GM19372 (cell line): Measurements from ENCODE around the gene ARPC5.
A peak's percentile ranks its signal among the peaks of the same experiment; 100 is the strongest.
"Not testable (repeated sequence)": the region's sequence is repeated elsewhere in the genome, so short reads cannot be mapped to it uniquely, and the experiment has no call there.

Experiments
- ATAC-seq: cut with Tn5 transposase; IDR thresholded peaks from one replicate; pipeline ENCODE4 v1.9.1; 2021; ENCODE audit warnings: mild to moderate bottlenecking, low read depth, moderate library complexity; ENCODE audit not compliant: unreplicated experiment

ARPC5 gene

DNA sequence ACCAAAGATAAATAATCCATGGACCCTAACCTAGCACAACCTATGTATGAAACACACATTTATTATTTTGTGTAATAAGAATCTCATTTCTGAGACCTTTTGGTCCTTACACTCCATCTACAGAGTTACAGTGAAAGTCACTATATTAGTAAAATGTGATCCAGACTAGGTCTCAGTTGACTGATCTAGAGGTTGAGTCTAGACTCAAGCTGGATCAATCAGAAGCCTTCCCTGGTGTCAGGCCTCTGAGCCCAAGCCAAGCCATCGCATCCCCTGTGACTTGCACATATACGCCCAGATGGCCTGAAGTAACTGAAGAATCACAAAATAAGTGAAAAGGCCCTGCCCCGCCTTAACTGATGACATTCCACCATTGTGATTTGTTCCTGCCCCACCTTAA is 22.6 kb downstream of the ARPC5 start:
- not testable (repeated sequence) for ATAC-seq

- ATAC-seq = no peak
Measured at GRCh38 chr1:183612407-183612806, 23.2 kb downstream of the ARPC5 start.

DNA sequence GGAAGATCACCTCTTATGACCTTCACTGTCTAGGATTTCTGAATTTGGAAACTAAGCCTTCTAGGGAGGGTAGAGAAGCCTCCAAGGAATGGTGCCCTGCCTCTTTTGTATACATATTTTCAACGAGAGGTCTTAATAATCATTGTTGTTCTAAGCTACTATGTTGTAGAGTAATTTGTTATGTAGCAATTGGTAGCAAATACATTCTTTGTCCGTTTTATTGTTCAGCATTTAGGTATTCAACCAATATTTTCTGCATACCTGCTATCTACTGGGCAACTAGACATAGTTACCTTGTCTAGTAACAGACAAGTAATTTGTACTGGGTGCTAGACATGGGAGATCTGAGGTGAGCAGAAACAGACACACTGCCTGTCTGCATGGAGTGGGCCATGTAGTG is 24.6 kb downstream of the ARPC5 start:
- ATAC-seq = no peak

DNA sequence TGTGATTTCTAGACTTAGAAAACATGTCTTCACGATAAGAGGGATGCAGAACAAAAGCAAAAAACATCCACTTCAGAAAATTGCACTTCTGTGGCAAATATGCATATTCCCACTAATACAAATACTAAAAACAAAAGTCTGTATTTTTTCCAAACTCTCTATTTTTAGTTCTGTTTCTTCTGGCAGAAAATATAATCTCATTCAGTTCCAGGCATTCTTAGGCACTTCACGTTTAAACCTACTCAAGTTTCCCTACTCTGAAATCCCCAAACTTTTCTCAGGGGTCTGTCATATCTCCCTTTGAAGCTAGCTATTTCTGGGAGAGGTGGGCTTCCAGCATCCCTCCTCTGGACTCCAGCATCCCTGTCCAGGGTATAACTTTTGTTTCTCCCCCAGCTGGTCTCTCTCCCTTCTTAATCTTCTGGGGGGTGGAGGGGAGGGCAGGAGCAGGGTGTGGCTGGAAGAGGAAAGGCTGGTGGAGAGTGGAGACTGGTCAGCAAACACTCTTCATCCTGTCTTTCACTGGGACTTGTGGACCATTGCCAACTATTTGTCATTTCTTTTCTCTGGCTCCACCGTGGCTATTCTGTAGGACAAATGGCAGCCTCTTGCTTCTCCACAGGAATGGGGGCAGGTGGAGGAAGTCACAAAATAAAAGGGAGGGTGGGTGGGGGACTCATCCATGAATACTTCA is 25.7 kb downstream of the ARPC5 start:
- ATAC-seq = no peak

- no peak for ATAC-seq
Measured at GRCh38 chr1:183609313-183609712, 26.3 kb downstream of the ARPC5 start.

- no peak for ATAC-seq
Measured at GRCh38 chr1:183607322-183607980, 28.1 kb downstream of the ARPC5 start.

- no peak for ATAC-seq
Measured at GRCh38 chr1:183605904-183606303, 29.7 kb downstream of the ARPC5 start.

DNA sequence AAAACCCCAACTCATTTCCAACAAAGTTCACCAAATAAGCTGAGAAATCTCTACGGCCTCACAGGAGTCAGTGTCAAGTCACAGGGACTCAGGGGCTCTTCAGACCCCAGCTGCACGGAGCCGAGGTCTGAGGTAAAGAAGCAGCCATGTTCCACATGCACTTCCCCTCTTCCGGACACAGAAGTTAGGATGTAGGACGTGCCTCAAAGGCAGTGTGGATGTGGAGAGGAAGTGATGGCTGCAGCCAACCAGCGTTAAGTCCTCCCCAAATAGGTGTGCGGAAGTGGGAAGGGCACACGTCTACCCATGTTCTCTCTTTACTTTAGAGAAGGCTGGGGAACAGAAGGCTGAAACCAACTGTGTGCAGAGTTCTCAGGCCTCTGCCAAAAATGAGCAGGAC is 30.8 kb downstream of the ARPC5 start:
- peak; percentile 34 for ATAC-seq

GRCh38 chr1:183604038-183604808 is 31.4 kb downstream of the ARPC5 start:
- ATAC-seq = peak; percentile 44

DNA sequence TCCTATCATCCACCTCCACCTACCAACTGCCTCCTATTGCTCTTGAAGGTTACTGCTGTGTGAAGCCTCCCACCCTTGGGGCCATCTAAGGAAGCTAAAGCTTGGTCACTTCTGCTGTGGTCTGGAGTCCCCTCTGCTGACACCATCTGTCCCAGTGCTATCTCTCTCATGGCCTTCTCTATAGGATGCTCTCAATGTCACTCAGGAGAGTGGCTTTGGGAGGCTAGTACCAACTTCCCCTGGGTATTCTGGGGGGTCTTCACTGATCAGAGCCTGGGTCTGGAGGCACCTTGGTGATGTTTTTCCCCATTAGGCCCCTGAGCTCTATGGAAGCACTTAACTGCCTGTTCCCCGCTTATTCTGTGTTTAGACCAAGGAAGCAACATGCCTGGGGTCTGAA is 33.1 kb downstream of the ARPC5 start:
- ATAC-seq = no peak

DNA sequence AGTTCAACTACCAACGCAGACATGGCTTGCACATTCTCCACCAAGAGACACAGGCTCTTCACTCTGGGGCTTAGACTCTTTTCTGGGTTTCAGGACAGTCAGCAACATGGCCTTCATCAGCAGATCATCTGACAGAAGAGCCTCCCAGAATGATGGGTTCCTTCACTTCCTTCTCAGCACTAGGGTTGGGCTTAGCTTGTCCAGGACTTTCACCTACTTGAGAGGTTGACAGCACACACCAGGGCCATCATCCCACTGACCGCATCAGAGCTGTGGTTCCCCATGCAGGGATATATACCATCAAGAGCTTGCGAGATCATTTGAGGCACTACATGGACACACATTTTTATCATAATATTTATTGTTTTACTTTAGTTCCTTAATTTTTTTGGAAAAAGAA is 34.9 kb downstream of the ARPC5 start:
- no peak for ATAC-seq

GRCh38 chr1:183600136-183600535 is 35.4 kb downstream of the ARPC5 start:
- ATAC-seq = no peak

DNA sequence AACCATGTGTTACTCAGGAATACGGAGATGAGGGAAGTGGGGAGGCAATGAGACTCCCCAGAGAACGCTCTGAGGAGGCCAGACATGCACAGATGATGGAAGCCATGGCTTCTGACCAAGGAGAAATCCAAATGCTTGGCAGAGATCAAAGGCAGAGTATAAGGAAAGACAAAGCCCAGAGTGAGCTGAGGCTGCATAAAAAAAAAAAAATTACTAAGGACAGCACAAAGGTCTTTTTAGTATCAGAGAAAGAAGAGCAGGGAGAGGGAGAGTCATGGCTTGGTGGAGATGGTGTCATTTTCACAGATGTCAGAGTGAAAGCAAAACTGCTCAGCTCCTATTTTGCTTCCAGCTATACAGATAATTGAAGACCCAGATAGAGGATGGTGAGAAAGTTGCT is 37.2 kb downstream of the ARPC5 start:
- ATAC-seq = no peak

- no peak for ATAC-seq
Measured at GRCh38 chr1:183597656-183598347, 37.8 kb downstream of the ARPC5 start.

GRCh38 chr1:183596500-183596899 is 39.1 kb downstream of the ARPC5 start:
- ATAC-seq = no peak

DNA sequence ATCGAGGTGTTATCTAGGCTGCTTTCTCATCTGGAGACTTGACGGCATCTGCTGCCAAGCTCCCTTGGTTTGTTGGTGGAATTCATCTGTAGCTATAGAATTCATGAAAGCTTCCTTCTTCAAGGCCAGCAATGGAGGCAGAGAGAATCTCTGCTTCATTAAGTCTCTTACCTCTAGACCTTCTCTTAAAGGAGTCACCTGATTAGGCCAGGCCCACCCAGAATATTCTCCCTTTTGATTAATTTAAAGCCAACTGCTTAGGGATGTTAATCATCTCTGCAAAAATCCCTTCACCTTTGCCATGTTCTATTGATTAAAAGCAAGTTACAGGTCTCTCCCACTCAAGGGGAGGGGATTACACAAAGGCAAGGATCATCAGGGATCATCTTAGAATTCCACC is 40.0 kb downstream of the ARPC5 start:
- no peak for ATAC-seq

DNA sequence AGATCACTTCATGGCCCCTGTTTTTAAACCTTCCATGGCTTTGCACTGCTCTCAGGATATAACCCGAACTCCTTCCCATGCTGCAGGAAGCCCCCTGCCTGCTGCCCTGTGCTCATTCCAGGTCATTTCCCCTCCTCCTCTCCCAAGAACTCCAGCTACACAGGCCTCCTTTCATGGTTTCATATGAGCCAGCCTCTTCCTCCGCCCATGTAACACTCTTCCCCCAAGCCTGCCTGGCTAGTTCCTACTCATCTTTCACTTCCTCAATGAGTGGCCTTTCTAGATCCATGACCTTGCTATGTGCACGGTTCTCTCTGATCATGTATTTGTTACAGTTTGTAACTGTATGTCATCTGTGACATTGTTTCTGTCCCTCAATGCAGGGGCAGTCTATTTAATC is 42.2 kb downstream of the ARPC5 start:
- peak; percentile 41 for ATAC-seq

DNA sequence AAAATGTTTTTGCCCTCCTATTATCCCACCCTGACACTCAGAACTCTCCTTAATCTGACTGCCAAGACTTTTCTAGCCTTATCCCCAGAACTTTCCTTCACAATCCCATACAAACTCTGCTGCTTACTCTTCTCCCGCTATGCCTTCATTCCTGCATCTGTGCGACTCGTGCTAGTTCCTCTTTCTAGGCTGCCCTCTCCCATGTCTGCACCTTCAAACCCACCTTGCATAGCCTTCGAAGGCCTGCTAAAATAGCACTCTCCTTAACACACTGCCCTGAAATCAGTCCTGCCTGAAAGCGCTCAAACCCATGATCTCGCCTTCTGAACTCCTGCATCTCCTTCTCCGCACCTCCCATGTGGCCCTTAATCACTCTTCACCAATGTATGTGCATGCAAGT is 42.9 kb downstream of the ARPC5 start:
- no peak for ATAC-seq

DNA sequence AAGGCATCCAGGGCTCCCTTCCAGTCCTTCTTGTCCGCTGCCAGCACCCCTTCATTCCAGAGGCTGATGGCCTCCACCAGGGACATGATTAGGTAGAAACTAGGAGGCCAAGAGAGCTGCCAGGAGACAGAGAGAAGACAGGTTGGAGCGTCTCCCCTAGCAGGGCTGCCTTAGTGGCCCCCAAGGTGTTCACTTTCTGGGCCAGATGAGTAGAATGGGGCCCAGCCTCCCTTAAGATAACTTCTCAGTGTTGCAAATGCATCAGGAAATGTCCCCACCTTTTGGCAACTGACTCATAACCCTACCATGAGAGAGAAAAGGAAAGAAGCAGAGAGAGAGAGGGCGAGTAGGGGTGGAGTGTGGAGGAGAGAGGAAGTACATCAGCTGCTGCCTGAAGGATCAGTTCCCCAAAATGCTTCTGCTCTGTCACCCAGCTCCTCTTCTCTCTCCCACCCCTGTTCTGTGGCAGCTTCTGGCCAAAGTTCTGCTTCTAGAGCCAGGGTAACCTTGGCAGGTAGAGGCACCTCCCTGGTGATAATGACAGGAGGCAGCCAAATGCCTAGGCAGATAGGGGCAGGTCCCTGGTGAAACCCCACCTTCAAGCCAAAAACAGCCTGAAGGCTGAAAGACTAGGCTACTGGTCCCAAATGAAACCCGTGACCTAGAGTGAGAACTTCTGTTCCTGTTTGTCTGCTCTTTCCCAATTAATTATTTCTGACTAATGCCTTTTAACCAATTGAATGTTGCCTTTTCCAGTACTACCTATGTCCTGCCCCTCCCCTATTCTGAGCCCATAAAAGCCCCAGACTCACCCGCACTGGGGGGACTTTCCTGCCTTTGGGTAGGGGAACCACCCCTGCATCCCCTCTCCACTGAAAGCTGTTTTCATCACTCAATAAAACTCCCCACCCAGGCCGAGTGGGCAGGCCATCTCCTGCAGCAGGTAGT is 45.1 kb downstream of the ARPC5 start, which contains the start of gene NCF2:
TSS of gene NCF2 (minus strand) at position 216 of the 948 bp plus-strand sequence. CDS start at position 86, 130 bp downstream.
- peak; percentile 72 for ATAC-seq

GRCh38 chr1:183589874-183590243 is 45.7 kb downstream of the ARPC5 start:
- ATAC-seq = no peak
